ENCODE results near the gene MALSU1.

GRCh38 chr7:23350466-23350865 is 51.3 kb downstream of the MALSU1 start:
- TF ChIP-seq REST (IDR thresholded peaks at IDR 0.05; ENCODE audit: insufficient read depth in 1 of 2, low read depth in 2 of 2, low read length in 2 of 2) (no peak), TAF1 (IDR thresholded peaks at IDR 0.05; ENCODE audit: borderline replicate concordance, insufficient read depth, low read length) (no peak), POLR2AphosphoS5 (IDR thresholded peaks at IDR 0.05; ENCODE audit: low read depth, low read length) (no peak)
